GM12878 (cell line): ENCODE measurements around the gene PRPF31. TPM values are rescaled to one million over a fixed set of nuclear protein-coding genes. Genes with fewer than 3 reads are reported as not detected.

ENCODE experiments used
- ATAC-seq: fragments of 200-7000 bp; cut with Tn5 transposase; 3 replicates; pipeline ENCODE4 v1.9.1; 2020; ENCODE audit warnings: mild to moderate bottlenecking, moderate library complexity
- BruUV-seq: library from RNA; stranded (reverse); fragments of 400-500 nt; replicated peaks from 2 replicates; lab custom pipeline; 2021; lab: Mats Ljungman, UMichigan
- CTCF ChIA-PET: fragments of 300-600 bp; sonication (Branson Sonifier 250); formaldehyde crosslinking; extraction: SDS; loops from one replicate; lab custom pipeline; 2021; ENCODE audit warnings: inconsistent platforms; lab: Yijun Ruan, JAX
- POLR2A ChIA-PET: fragments of 350-600 bp; formaldehyde crosslinking; extraction: SDS; loops from one replicate; lab custom pipeline; 2021; ENCODE audit warnings: inconsistent platforms; lab: Charles Lee
- RAD21 ChIA-PET: fragments of 300-600 bp; sonication (Branson Sonifier 250); formaldehyde crosslinking; loops from one replicate; lab custom pipeline; 2023; ENCODE audit warnings: antibody characterized with exemption; ENCODE audit not compliant: unreplicated experiment; lab: Charles Lee
- SMC1A ChIA-PET: fragments of 300-600 bp; sonication (Branson Sonifier 250); formaldehyde crosslinking; loops from one replicate; lab custom pipeline; 2023; ENCODE audit not compliant: unreplicated experiment, uncharacterized antibody; lab: Charles Lee
- DNase-seq: peaks from one replicate; pipeline ENCODE4 v3.0.0-alpha.2; 2011; ENCODE audit warnings: low read depth, low spot score
- FAIRE-seq: peaks from 3 replicates; lab custom pipeline; 2011; peaks lifted over from hg19 to GRCh38; lab: Jason Lieb, UNC
- H2AFZ ChIP-seq: 2 replicates; pipeline ENCODE4 v1.6.0; 2011; ENCODE audit warnings: low read depth, low read length, control low read depth; ENCODE audit not compliant: control insufficient read depth
- H3K27ac ChIP-seq: 2 replicates; pipeline ENCODE4 v1.5.1; 2011; ENCODE audit warnings: control low read depth; ENCODE audit not compliant: control insufficient read depth, insufficient read depth
- H3K27me3 ChIP-seq, 2 experiments: replicated peaks in 1 of 2; 2 replicates each; pipeline versions ENCODE4 v1.6.0 to v1.6.1; 2011; ENCODE audit warnings: low read length in 1 of 2; ENCODE audit not compliant: control insufficient read depth in 2 of 2, insufficient read depth in 2 of 2
- H3K36me3 ChIP-seq, 2 experiments: 2 replicates each; pipeline ENCODE4 v1.5.1; 2011; ENCODE audit warnings: low read length in 1 of 2; ENCODE audit not compliant: control insufficient read depth in 2 of 2, insufficient read depth in 2 of 2
- H3K4me1 ChIP-seq: 2 replicates; pipeline ENCODE4 v1.6.1; 2011; ENCODE audit warnings: mild to moderate bottlenecking, low read length, moderate library complexity, mixed read lengths; ENCODE audit not compliant: control insufficient read depth, insufficient read depth
- H3K4me2 ChIP-seq: 2 replicates; pipeline ENCODE4 v1.6.0; 2011; ENCODE audit warnings: control low read depth; ENCODE audit not compliant: control insufficient read depth, insufficient read depth
- H3K4me3 ChIP-seq: fragments of 200-600 bp; sonication (generic); 2 replicates; pipeline ENCODE4 v1.5.1; 2016
- H3K79me2 ChIP-seq: 2 replicates; pipeline ENCODE4 v1.6.0; 2011; ENCODE audit warnings: low read length; ENCODE audit not compliant: control insufficient read depth, insufficient read depth
- H3K9ac ChIP-seq: 2 replicates; pipeline ENCODE4 v1.8.0; 2011; ENCODE audit warnings: low read length, control low read depth, mixed read lengths; ENCODE audit not compliant: control insufficient read depth, insufficient read depth
- H3K9me3 ChIP-seq: replicated peaks from 3 replicates; pipeline ENCODE4 v1.5.1; 2011; ENCODE audit warnings: mild to moderate bottlenecking, low read length; ENCODE audit not compliant: control insufficient read depth, insufficient read depth
- H4K20me1 ChIP-seq: 2 replicates; pipeline ENCODE4 v1.6.0; 2011; ENCODE audit not compliant: control insufficient read depth, insufficient read depth
- BMI1 ChIP-seq: fragments of 450-650 bp; IDR thresholded peaks from 2 replicates; pipeline ENCODE4 v1.6.1; 2016; ENCODE audit warnings: mild to moderate bottlenecking, moderate library complexity, borderline replicate concordance
- CBX5 ChIP-seq: sonication (generic); IDR thresholded peaks from 2 replicates; pipeline ENCODE4 v1.6.1; 2016; ENCODE audit warnings: low read depth, moderate library complexity, mild to moderate bottlenecking, inconsistent platforms
- HDGF ChIP-seq: fragments of 450-650 bp; IDR thresholded peaks from 2 replicates; pipeline ENCODE4 v1.6.1; 2016; ENCODE audit warnings: antibody characterized with exemption
- KAT2A ChIP-seq: conservative IDR thresholded peaks from 2 replicates; pipeline ENCODE4 v1.6.1; 2011; ENCODE audit warnings: low read depth, low read length; ENCODE audit not compliant: control insufficient read depth
- NR2F1 ChIP-seq: fragments of 450-650 bp; conservative IDR thresholded peaks from 2 replicates; pipeline ENCODE4 v1.6.1; 2017; ENCODE audit warnings: mild to moderate bottlenecking
- POLR2AphosphoS5 ChIP-seq: IDR thresholded peaks from 2 replicates; pipeline ENCODE4 v1.6.1; 2011; ENCODE audit warnings: mild to moderate bottlenecking, low read length, inconsistent platforms
- ZZZ3 ChIP-seq: IDR thresholded peaks from 2 replicates; pipeline ENCODE4 v1.6.1; 2011; ENCODE audit warnings: low read depth; ENCODE audit not compliant: control insufficient read depth, insufficient read length
- WGBS: methylation state at CpG from one replicate; pipeline ENCODE4 v1.1.6; 2016; ENCODE audit warnings: low lambda C conversion rate; ENCODE audit not compliant: insufficient replicate concordance, insufficient coverage; ENCODE audit errors: missing lambda C conversion rate; 5-methylcytosine and 5-hydroxymethylcytosine counted together
- in situ Hi-C: fragments of 300-500 bp; cut with MboI; formaldehyde crosslinking; loops from 9 replicates; pipeline ENCODE4 v1.14.3; 2018; ENCODE audit warnings: mixed read lengths
- intact Hi-C: fragments of 100-400 bp; cut with micrococcal nuclease; formaldehyde crosslinking; loops from one replicate; pipeline ENCODE4 v1.14.2; 2022; ENCODE audit not compliant: unreplicated experiment
- polyA plus RNA-seq, 11 experiments: library from polyadenylated mRNA; depleted of rRNA in 4 of 11; unstranded in 6 of 11; stranded (reverse) in 5 of 11; fragments of >200 nt; fragmentation: Nextera tagmentation in 4 of 11; fragmentation: Illumina TruSeq in 1 of 11; extraction: Ambion mirVana in 4 of 11; extraction: Trizol in 1 of 11; gene quantifications; 1 replicate in 1 of 11; 2 replicates in 10 of 11; pipeline versions ENCODE4 v1.2.1 to v1.2.3, GENCODE V29; 2011 to 2016; ENCODE audit warnings: inconsistent platforms in 2 of 11, missing spikeins in 2 of 11, low read depth in 1 of 11
- total RNA-seq, 4 experiments: library from RNA; depleted of rRNA in 3 of 4; stranded (reverse); fragments of >200 nt in 3 of 4; fragmentation: Illumina TruSeq in 1 of 4; extraction: Trizol in 1 of 4; gene quantifications; 2 replicates each; pipeline versions ENCODE4 v1.2.1 to v1.2.3, GENCODE V29; 2013 to 2021
- TF ChIP-seq, protein P1 (sequence below): fragments of 450-650 bp; formaldehyde crosslinking; IDR thresholded peaks from 2 replicates; pipeline ENCODE4 v1.5.0; 2022; ENCODE audit warnings: mild to moderate bottlenecking, missing genetic modification characterization
- TF ChIP-seq, protein P2 (sequence below): fragments of 450-650 bp; formaldehyde crosslinking; IDR thresholded peaks from 2 replicates; pipeline ENCODE4 v1.4.0; 2022; ENCODE audit warnings: mild to moderate bottlenecking, moderate library complexity
- TF ChIP-seq, protein P3 (sequence below), 3 experiments: IDR thresholded peaks in 2 of 3; conservative IDR thresholded peaks in 1 of 3; 2 replicates each; pipeline ENCODE4 v1.5.1; 2011; ENCODE audit warnings: low read depth in 3 of 3, low read length in 3 of 3, mild to moderate bottlenecking in 3 of 3, control low read depth in 2 of 3, moderate library complexity in 2 of 3, inconsistent platforms in 1 of 3, mixed read lengths in 1 of 3; ENCODE audit not compliant: control insufficient read depth in 2 of 3, insufficient read depth in 1 of 3; ENCODE audit errors: extremely low read depth in 1 of 3

The PRPF31 gene
- total and polyA plus RNA-seq, 10 of the 15 experiments (the other 5 are each of a cell fraction or from before 2014, with no cell fraction given), result 2.7 to 170 (median 69.7) TPM

DNA sequence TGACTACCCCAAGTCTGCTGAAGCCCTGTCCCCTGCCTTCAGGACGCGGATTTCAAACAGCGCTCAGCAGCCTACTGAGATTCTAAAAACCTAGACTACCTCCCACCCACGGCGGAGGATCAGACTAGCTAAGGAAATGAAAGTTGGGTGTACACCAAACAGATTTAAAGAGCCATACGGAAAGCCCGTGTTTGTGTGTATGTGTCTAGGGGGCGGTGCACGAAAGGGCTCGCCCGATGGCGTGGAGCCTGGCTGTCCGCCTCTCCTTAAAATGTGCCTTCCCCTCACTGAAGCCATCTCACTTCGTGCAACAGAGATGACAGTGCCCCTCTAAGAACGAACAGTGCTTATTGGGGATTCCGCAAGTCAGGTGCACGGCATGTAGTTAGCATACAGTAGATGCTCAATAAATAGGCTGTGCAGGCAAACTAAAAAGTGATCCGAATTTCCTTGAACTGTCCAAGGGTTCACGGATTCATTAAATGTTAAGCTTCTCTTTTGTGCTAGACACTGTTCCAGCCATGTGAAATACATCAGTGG, 43.3 kb downstream of the PRPF31 start (continued):
- peak; percentile 22; the same call in 1 of the 2 replicates for TF ChIP-seq POLR2AphosphoS5
- no peak for TF ChIP-seq BMI1

DNA sequence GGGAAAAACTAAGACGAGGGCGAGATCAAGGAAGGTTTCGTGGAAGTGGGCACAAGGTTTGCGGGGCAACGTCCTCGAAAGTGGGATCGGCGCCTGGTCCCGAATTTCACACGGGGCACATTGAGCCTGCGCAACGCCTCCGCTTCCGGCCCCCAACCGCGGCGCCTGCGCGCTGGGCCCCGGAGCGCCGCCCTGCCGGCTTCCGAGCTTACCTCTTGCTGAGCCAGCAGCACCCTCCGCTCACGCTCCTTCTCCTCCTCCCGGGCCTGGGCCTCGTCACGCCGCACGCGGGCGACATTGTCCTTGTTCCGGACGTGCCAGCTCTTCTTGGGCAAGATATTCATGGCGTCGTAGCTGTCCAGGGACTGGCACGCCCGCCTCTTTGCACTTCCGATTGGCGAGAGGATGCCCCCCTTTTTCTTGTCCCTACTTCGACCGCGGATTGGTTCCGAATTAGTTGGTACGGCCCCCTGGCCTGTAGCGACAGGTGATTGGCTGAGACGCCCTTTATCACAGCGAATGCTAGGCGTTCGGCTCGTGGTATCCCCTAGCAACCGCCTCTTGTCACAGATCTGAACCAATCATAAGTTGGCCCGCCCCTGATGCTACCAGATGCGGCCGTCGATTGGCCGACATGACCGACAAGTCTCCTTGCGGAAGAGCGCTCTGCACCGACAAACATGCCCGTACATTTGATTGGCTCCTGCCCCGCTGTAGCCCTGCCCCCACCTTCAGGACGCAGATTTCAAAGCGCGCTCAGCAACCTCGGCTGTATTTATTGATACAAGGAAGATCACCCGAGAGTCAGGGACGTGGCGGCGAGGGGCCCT, 44.0 kb downstream of the PRPF31 start, which contains the start of gene LENG1:
Gene LENG1, minus strand, starts transcription at position 370 of the 830 bp plus-strand sequence. Its CDS starts 26 bp downstream, at position 344.
- ChIA-PET RAD21 (interaction anchor here (0.8 to 2.1 kb wide), 4 partner anchors 10 to 30 kb away, joined by 3 to 14 read pairs (median 4); partner anchors contain the start of genes CNOT3 and MBOAT7), CTCF (interaction anchor here (0.8 to 2.1 kb wide), 5 partner anchors 8 to 107 kb away, joined by 3 to 15 read pairs (median 4); partner anchors contain the start of gene CNOT3), SMC1A (interaction anchor here (1.3 to 1.5 kb wide), 2 partner anchors 30 to 231 kb away, joined by 4 read pairs; partner anchors contain the start of gene MBOAT7), POLR2A (interaction anchor here (0.8 to 4.0 kb wide), 5 partner anchors 11 to 44 kb away, joined by 4 to 30 read pairs (median 6); partner anchors contain the start of genes CNOT3, MBOAT7, PRPF31 and TFPT)
- peaks cover 8 to 11% of the 10 kb centered on the region in 2 experiments; a peak in 3 of 4 replicates for H3K36me3 ChIP-seq
- intact Hi-C loops (loop anchor here (1.0 kb wide), 2 partner anchors 22 to 31 kb away; partner anchors contain the start of gene CNOT3), in situ Hi-C loops (no loop called here)
- no TSS peak for BruUV-seq
- H3K27me3 ChIP-seq, result no peaks in the 10 kb centered on the region
- peaks cover 4% of the 10 kb centered on the region; the same call in 1 of the 2 replicates for H3K4me1 ChIP-seq
- peak within 1 kb of the TSS; percentile 95 for H3K4me3 ChIP-seq
- H3K27ac ChIP-seq, result peak within 1 kb of the TSS; percentile 93
- peak within 1 kb of the TSS; percentile 95 for H2AFZ ChIP-seq
- peak; percentile 99 for DNase-seq
- ATAC-seq, result peak; percentile 95
- H4K20me1 ChIP-seq, result no peaks in the 10 kb centered on the region
- peak within 1 kb of the TSS; percentile 92 for H3K9ac ChIP-seq
- FAIRE-seq, result peak; percentile 99
- H3K79me2 ChIP-seq, result peaks cover 8% of the 10 kb centered on the region
- no peaks in the 10 kb centered on the region; the same call in 2 of the 3 replicates for H3K9me3 ChIP-seq
- peak within 1 kb of the TSS; percentile 97 for H3K4me2 ChIP-seq
- 1% methylated on average over 68 of the region's 72 CpGs for WGBS
- no peak for TF ChIP-seq KAT2A
- peak; percentile 63; the same call in 1 of the 2 replicates for TF ChIP-seq HDGF
- TF ChIP-seq, protein P1, sequence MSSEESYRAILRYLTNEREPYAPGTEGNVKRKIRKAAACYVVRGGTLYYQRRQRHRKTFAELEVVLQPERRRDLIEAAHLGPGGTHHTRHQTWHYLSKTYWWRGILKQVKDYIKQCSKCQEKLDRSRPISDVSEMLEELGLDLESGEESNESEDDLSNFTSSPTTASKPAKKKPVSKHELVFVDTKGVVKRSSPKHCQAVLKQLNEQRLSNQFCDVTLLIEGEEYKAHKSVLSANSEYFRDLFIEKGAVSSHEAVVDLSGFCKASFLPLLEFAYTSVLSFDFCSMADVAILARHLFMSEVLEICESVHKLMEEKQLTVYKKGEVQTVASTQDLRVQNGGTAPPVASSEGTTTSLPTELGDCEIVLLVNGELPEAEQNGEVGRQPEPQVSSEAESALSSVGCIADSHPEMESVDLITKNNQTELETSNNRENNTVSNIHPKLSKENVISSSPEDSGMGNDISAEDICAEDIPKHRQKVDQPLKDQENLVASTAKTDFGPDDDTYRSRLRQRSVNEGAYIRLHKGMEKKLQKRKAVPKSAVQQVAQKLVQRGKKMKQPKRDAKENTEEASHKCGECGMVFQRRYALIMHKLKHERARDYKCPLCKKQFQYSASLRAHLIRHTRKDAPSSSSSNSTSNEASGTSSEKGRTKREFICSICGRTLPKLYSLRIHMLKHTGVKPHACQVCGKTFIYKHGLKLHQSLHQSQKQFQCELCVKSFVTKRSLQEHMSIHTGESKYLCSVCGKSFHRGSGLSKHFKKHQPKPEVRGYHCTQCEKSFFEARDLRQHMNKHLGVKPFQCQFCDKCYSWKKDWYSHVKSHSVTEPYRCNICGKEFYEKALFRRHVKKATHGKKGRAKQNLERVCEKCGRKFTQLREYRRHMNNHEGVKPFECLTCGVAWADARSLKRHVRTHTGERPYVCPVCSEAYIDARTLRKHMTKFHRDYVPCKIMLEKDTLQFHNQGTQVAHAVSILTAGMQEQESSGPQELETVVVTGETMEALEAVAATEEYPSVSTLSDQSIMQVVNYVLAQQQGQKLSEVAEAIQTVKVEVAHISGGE (CRISPR knock-in tag), result 0 out of 2 replicates have a peak, but pooled peaks have one; percentile 25
- no peak for TF ChIP-seq NR2F1
- TF ChIP-seq, protein P2, sequence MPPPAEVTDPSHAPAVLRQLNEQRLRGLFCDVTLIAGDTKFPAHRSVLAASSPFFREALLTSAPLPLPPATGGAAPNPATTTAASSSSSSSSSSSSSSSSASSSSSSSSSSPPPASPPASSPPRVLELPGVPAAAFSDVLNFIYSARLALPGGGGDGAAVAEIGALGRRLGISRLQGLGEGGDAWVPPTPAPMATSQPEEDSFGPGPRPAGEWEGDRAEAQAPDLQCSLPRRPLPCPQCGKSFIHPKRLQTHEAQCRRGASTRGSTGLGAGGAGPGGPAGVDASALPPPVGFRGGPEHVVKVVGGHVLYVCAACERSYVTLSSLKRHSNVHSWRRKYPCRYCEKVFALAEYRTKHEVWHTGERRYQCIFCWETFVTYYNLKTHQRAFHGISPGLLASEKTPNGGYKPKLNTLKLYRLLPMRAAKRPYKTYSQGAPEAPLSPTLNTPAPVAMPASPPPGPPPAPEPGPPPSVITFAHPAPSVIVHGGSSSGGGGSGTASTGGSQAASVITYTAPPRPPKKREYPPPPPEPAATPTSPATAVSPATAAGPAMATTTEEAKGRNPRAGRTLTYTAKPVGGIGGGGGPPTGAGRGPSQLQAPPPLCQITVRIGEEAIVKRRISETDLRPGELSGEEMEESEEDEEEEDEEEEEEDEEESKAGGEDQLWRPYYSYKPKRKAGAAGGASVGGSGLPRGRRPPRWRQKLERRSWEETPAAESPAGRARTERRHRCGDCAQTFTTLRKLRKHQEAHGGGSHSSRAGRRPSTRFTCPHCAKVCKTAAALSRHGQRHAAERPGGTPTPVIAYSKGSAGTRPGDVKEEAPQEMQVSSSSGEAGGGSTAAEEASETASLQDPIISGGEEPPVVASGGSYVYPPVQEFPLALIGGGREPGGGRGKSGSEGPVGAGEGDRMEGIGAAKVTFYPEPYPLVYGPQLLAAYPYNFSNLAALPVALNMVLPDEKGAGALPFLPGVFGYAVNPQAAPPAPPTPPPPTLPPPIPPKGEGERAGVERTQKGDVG (CRISPR knock-in tag), result no peak
- no peak for TF ChIP-seq CBX5
- TF ChIP-seq ZZZ3, result no peak
- TF ChIP-seq, protein P3, sequence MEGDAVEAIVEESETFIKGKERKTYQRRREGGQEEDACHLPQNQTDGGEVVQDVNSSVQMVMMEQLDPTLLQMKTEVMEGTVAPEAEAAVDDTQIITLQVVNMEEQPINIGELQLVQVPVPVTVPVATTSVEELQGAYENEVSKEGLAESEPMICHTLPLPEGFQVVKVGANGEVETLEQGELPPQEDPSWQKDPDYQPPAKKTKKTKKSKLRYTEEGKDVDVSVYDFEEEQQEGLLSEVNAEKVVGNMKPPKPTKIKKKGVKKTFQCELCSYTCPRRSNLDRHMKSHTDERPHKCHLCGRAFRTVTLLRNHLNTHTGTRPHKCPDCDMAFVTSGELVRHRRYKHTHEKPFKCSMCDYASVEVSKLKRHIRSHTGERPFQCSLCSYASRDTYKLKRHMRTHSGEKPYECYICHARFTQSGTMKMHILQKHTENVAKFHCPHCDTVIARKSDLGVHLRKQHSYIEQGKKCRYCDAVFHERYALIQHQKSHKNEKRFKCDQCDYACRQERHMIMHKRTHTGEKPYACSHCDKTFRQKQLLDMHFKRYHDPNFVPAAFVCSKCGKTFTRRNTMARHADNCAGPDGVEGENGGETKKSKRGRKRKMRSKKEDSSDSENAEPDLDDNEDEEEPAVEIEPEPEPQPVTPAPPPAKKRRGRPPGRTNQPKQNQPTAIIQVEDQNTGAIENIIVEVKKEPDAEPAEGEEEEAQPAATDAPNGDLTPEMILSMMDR (IDR thresholded peaks at IDR 0.05 in 2 of 3, conservative IDR thresholded peaks at IDR 0.05 in 1 of 3; ENCODE audit: control insufficient read depth in 2 of 3, extremely low read depth in 1 of 3, insufficient read depth in 1 of 3, low read depth in 3 of 3, low read length in 3 of 3), result peak in 2 of 3 experiments; percentile 16 to 34; a peak in 3 of 6 replicates
